GM19099 (cell line): ENCODE measurements around the gene CALM1.

Experiments
- POLR2A ChIP-seq: IDR thresholded peaks from 3 replicates; pipeline ENCODE4 v1.6.1; 2011; ENCODE audit warnings: low read depth; ENCODE audit not compliant: insufficient read length; ENCODE audit errors: extremely low read depth

CALM1 gene

DNA sequence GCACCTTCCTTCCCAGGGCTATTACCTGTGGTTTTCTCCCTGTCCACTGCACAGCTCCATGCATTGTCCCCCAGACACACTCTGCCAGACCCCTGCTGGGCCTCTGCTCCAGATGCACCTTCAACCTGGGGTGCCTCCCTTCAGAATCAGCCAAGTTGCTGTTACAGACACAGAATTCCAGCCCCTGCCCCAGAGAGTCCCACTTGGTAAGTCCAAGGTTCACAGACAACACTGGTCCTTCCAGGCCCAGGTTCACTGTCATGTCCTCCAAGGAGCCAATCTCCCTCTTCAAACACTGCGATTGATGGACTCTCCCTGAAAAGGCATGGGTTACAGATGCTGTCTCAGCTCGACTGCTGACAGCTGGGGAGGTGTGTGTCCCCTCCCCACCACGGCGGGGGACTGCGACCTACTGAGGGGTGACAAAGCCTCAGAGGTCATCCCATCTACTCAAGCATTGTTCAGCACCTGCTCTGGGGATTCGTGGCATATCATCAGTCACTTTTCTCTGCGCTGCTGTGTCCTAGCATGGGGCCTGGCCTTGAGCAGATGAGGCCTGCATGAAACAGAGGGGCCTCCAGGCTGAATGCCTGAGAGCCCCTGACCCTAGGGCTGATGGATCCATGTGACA is 24.3 kb downstream of the CALM1 start:
- TF ChIP-seq POLR2A, result no peak

DNA sequence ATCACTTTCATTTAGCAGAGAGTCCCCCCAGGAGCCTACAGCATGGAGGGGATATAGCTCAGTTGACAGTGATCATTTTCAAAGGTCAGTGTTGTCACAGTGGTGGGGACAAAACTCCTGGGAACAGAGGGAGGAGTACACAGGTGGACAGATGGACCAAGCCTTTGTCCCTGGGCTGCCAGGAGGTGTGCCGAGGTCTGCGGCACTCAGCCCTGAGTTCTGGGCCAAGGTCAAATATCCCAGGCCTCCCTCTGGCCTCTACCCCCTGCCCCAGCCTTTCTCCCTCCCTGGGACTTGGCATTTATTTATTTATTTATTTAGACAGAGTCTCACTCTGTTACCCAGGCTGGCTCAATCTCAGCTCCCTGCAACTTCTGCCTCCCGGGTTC is 24.8 kb downstream of the CALM1 start:
- TF ChIP-seq POLR2A, result no peak

- no peak for TF ChIP-seq POLR2A
Measured at GRCh38 chr14:90423166-90423565, 26.3 kb downstream of the CALM1 start.

GRCh38 chr14:90424075-90424474 is 27.2 kb downstream of the CALM1 start:
- no peak for TF ChIP-seq POLR2A

GRCh38 chr14:90424686-90425372 is 28.0 kb downstream of the CALM1 start:
- no peak for TF ChIP-seq POLR2A

DNA sequence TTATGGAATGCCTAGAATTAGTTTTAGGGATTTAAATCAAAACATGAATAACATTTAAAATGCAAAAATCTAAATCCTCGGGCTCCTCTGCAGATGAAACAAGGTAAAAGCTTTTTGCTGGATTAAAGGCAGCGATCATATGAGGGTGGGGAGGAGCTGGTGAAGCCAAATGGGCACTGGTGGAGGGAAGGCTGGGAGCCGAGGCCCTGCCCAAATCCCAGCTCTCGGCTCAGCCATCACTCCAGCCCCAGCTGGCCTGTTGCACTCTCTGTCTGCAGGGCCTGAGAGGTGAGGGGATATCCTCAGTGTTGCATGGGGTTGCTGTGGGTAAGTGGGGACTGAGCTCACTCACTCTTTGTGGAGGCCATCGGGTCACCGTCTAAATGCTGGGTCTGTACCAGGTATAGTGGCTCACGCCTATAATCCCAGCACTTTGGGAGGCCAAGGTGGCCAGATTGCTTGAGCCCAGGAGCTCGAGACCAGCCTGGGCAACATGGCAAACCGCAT is 28.6 kb downstream of the CALM1 start:
- no peak for TF ChIP-seq POLR2A

DNA sequence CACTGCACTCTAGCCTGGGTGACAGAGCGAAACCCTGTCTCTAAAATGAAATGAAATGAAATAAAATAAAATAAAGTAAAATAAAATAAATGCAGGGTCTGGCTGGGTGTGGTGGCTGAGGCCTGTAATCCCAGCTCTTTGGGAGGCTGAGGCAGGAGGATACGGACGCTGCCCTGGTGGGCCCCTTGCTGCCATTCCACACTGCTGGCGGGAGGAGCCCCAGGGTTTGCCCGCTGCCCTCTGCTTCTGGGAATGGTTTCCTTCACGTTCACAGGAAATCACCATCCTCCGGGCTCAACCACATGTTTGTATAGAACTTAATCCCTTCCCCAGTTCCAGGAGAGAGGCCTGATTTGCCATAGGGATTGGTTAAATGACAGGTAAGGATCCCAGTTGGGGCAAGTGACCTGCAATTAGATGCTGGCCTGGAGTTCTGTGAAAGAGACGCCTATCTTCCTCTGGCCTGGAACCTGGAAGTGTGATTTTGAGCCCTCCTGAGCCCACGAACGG is 29.3 kb downstream of the CALM1 start:
- no peak for TF ChIP-seq POLR2A

GRCh38 chr14:90426663-90427062 is 29.8 kb downstream of the CALM1 start:
- no peak for TF ChIP-seq POLR2A

DNA sequence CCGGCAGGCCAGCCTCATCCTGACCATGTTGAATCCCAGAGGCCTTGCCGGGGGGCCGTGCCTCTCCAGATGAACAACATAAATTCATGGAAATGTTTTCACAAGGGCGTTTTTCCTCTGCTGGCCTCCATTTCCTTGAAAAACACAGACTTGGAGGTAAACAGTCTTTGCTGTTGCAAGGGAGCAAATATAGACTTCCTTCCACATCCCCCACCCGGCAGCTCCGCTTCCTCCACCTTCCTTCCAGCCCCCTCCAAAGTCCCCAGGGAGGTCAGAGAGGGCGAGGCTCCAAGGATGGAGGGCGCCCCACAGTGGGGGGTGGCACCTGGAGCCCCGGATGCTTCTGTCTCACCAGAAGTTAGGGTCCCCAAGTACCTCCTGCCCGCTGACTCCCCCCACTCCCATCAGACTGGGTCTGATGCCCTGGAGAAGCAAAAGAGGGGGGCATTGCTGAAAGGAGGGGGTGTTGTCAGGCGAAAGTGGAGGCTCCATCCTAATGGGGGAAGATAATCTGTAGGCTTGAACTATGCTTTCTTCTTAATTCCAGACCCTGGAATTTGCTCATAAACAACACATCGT is 31.1 kb downstream of the CALM1 start:
- TF ChIP-seq POLR2A, result no peak

- no peak for TF ChIP-seq POLR2A
Measured at GRCh38 chr14:90428676-90429075, 31.8 kb downstream of the CALM1 start.

DNA sequence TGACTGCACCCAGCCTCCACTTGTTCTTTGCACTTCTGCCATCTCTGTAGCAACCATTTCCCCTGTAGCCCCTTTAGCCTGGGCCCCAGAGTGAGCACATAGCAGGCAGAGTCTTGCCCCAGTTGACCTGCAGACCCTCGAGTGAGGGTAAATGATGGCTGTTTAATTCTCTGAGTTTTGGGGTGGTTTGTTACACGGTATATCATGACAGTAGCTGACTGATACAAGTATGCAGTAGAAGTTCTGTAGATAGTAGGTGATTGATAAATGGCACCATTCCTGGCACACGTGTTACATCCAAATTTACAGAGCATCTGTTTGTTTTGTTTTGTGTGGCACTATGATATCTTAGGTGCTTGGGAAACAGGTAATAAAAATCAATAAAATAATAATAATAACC is 32.4 kb downstream of the CALM1 start:
- TF ChIP-seq POLR2A, result no peak

GRCh38 chr14:90429754-90430153 is 32.9 kb downstream of the CALM1 start:
- TF ChIP-seq POLR2A, result no peak

- no peak for TF ChIP-seq POLR2A
Measured at GRCh38 chr14:90434370-90435020, 37.7 kb downstream of the CALM1 start.

GRCh38 chr14:90438841-90439240 is 42.0 kb downstream of the CALM1 start:
- TF ChIP-seq POLR2A, result no peak

DNA sequence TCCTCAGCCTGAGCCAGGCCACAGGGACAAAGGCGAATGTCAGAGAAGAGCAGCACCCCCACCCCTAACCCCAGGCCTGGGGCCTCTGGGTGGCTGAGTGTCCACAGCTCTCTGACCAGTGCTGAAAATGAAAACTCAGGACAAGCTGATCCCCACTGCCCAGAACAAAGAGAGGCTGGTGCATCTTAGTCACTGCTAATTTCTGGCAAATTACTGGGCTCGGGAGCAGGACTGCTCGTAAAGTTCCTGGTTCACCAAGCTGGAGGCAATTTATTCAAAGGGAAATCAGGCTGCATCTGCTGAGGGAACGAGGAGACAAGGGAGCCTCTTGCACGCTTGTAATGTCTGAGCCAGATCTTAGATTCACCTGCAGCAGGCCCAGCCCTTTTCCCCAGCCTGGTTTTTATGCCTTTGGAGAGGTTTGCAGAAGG is 43.2 kb downstream of the CALM1 start:
- TF ChIP-seq POLR2A, result no peak
